ENCODE measurements around the gene CEP250. TPM values are rescaled to one million over a fixed set of nuclear protein-coding genes. Genes with fewer than 3 reads are reported as not detected.

Gene CEP250, protein sequence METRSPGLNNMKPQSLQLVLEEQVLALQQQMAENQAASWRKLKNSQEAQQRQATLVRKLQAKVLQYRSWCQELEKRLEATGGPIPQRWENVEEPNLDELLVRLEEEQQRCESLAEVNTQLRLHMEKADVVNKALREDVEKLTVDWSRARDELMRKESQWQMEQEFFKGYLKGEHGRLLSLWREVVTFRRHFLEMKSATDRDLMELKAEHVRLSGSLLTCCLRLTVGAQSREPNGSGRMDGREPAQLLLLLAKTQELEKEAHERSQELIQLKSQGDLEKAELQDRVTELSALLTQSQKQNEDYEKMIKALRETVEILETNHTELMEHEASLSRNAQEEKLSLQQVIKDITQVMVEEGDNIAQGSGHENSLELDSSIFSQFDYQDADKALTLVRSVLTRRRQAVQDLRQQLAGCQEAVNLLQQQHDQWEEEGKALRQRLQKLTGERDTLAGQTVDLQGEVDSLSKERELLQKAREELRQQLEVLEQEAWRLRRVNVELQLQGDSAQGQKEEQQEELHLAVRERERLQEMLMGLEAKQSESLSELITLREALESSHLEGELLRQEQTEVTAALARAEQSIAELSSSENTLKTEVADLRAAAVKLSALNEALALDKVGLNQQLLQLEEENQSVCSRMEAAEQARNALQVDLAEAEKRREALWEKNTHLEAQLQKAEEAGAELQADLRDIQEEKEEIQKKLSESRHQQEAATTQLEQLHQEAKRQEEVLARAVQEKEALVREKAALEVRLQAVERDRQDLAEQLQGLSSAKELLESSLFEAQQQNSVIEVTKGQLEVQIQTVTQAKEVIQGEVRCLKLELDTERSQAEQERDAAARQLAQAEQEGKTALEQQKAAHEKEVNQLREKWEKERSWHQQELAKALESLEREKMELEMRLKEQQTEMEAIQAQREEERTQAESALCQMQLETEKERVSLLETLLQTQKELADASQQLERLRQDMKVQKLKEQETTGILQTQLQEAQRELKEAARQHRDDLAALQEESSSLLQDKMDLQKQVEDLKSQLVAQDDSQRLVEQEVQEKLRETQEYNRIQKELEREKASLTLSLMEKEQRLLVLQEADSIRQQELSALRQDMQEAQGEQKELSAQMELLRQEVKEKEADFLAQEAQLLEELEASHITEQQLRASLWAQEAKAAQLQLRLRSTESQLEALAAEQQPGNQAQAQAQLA (N-terminal part only)
- total RNA-seq (2014; rRNA removed) (52.5 and 75.0 TPM in 2 replicates), Bru-seq, nascent RNA (percentile 84 among the genes with signal in this experiment), BruChase-seq, experiment 1, labeled RNA remaining after a 6-hour chase (percentile 85 among the genes with signal in this experiment), BruChase-seq, experiment 2, labeled RNA remaining after a 2-hour chase (percentile 81 among the genes with signal in this experiment)
- long read RNA-seq, partial matches to known transcripts = 46 of 87 reads
- long read RNA-seq, other reads (novel, unspliced or antisense) = 40 of 87 reads

DNA sequence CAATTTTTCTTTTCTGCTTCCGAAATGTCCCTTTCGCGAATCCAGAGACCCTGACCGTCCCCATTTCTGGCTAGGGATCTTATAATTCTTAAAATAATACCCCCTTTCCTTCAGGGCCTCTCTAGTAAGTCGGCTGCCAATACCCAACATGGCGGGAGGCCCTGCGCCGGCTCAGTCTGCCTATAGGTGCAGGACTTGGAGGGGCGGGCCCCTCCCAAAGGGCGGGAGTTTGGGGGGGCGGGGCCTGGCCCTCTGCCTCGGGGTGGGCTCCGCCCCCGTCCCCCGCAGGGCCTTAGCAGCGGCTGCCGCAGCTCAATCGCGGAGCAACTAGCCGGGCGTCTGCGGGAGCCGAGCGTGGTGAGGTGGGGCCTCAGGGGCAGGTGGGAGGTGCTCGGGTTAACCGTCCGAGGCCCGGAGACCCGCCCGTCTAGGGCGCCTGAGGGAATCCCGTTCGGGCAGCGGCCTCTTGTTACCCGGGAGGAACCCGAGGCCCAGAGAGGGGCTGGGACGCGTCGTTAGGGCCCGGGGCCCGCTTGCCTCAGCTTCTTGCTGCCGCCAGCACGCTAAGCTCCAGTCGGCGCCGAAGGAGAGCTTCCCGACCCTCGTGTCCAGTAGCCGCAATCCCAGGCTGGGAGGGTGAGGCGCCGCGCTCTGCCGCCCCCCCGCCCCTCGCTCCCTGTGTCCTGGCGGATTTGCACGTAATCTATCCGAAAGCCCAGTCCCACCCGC is at the start of gene CEP250:
Gene CEP250, plus strand, starts transcription at position 718 of the 729 bp plus-strand sequence. CDS start 6,770 bp downstream, outside the sequence.
- Histone ChIP-seq H4K20me1 (ENCODE audit: low read length) (no peaks in the 10 kb centered on the region), H3K4me1 (ENCODE audit: insufficient read depth, low read length) (peaks cover 19% of the 10 kb centered on the region), H3K27me3 (ENCODE audit: low read length) (no peaks in the 10 kb centered on the region), H3K9me3 (ENCODE audit: low read length) (no peaks in the 10 kb centered on the region), H3K4me2 (ENCODE audit: low read length) (peak within 1 kb of the TSS; percentile 80), H3K36me3 (ENCODE audit: low read depth, low read length) (no peaks in the 10 kb centered on the region; the same call in 1 of the 2 replicates), H2AFZ (ENCODE audit: low read length) (peak within 1 kb of the TSS; percentile 91), H3K27ac (ENCODE audit: low read length) (peak within 1 kb of the TSS; percentile 90), H3K4me3 (ENCODE audit: low read length) (peak within 1 kb of the TSS; percentile 70), H3K9ac (ENCODE audit: low read length) (peak within 1 kb of the TSS; percentile 95), H3K79me2 (ENCODE audit: low read length) (peaks cover 44% of the 10 kb centered on the region), H3K9me2 (replicated peaks; ENCODE audit: low read length) (no peaks in the 10 kb centered on the region), H3F3A (ENCODE audit: low read length, unreplicated experiment) (no peaks in the 10 kb centered on the region)
- POLR2A ChIA-PET (ENCODE audit: unreplicated experiment) = interaction anchor here (0.5 to 1.0 kb wide), 9 partner anchors 17 to 1324 kb away, joined by 3 to 15 read pairs (median 8); partner anchors contain the start of genes EIF6 and ERGIC3
- intact Hi-C loops (cut with micrococcal nuclease) = no loop called here
- peak; percentile 98 for DNase-seq
- CTCF ChIA-PET = interaction anchor here (0.6 to 0.8 kb wide), 2 partner anchors 12 to 125 kb away, joined by 3 to 7 read pairs; no protein-coding TSS in a partner anchor
- TSS peak; percentile 51 for BruUV-seq (replicated peaks)
- no peak for TF ChIP-seq EZH2 (IDR thresholded peaks at IDR 0.05; ENCODE audit: low read length, unreplicated experiment)
- TF ChIP-seq, protein P1, sequence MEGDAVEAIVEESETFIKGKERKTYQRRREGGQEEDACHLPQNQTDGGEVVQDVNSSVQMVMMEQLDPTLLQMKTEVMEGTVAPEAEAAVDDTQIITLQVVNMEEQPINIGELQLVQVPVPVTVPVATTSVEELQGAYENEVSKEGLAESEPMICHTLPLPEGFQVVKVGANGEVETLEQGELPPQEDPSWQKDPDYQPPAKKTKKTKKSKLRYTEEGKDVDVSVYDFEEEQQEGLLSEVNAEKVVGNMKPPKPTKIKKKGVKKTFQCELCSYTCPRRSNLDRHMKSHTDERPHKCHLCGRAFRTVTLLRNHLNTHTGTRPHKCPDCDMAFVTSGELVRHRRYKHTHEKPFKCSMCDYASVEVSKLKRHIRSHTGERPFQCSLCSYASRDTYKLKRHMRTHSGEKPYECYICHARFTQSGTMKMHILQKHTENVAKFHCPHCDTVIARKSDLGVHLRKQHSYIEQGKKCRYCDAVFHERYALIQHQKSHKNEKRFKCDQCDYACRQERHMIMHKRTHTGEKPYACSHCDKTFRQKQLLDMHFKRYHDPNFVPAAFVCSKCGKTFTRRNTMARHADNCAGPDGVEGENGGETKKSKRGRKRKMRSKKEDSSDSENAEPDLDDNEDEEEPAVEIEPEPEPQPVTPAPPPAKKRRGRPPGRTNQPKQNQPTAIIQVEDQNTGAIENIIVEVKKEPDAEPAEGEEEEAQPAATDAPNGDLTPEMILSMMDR (conservative IDR thresholded peaks at IDR 0.05; ENCODE audit: low read depth, low read length) = no peak
- TF ChIP-seq EZH2phosphoT487 (IDR thresholded peaks at IDR 0.05; ENCODE audit: borderline replicate concordance, low read length) = no peak
- ATAC-seq = peak; percentile 84

DNA sequence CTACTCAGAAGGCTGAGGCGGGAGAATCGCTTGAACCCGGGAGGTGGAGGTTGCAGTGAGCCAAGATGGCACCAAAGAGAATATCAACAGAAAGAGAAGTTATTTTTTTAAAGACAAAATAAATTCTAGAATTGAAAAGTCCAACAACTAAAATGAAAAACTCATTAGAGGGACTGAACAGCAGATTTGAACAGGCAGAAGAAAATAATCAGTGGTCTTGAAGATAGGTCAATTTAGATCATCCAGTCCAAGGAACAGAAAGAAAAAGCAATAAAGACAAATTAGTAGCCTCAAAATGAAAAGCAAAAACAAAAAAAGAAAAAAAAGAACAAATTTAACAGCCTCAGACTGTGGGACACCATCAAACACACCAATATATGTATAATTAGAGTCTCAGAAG is 49.6 kb upstream of the CEP250 start:
- no peak overlapping the region for H3K4me3 ChIP-seq (ENCODE audit: low read length)
- peaks cover 85% of the 10 kb centered on the region for H3K79me2 ChIP-seq (ENCODE audit: low read length)
- DNase-seq (no peak), ATAC-seq (no peak)
- intact Hi-C loops (cut with micrococcal nuclease) = no loop called here
- no TSS peak for BruUV-seq (replicated peaks)
- no peak overlapping the region for H2AFZ ChIP-seq (ENCODE audit: low read length)
- no peaks in the 10 kb centered on the region for H3K9me2 ChIP-seq (replicated peaks; ENCODE audit: low read length)
- H3K36me3 ChIP-seq (ENCODE audit: low read depth, low read length) = peaks cover 41% of the 10 kb centered on the region
- POLR2A ChIA-PET (ENCODE audit: unreplicated experiment) = no interaction called here
- no peak for TF ChIP-seq EZH2 (IDR thresholded peaks at IDR 0.05; ENCODE audit: low read length, unreplicated experiment)
- H3K4me2 ChIP-seq (ENCODE audit: low read length) = no peak overlapping the region
- H4K20me1 ChIP-seq (ENCODE audit: low read length) = 0 out of 2 replicates have a peak, but pooled peaks cover 5% of the 10 kb centered on the region
- H3K4me1 ChIP-seq (ENCODE audit: insufficient read depth, low read length) = peaks cover 2% of the 10 kb centered on the region
- no peak overlapping the region for H3K9ac ChIP-seq (ENCODE audit: low read length)
- H3K9me3 ChIP-seq (ENCODE audit: low read length) = 0 out of 2 replicates have a peak, but pooled peaks cover 3% of the 10 kb centered on the region
- CTCF ChIA-PET = no interaction called here
- no peaks in the 10 kb centered on the region for H3K27me3 ChIP-seq (ENCODE audit: low read length)
- no peak overlapping the region for H3K27ac ChIP-seq (ENCODE audit: low read length)
- no peaks in the 10 kb centered on the region for H3F3A ChIP-seq (ENCODE audit: low read length, unreplicated experiment)
